ENCODE data around the gene KIAA0040. TPM values are rescaled to one million over a fixed set of nuclear protein-coding genes. Genes with fewer than 3 reads are reported as not detected.

Gene KIAA0040
- total and polyA plus RNA-seq, 8 donors, result 17.6 to 42.9 (median 21.9) TPM

GRCh38 chr1:175166746-175167145, 25.8 kb downstream of the KIAA0040 start:
- ATAC-seq (no peak), DNase-seq (no peak)
- peak overlapping the region in 1 of 2 donors; percentile 14 for H3K27ac ChIP-seq
- H3K9me3 ChIP-seq, result no peaks in the 10 kb centered on the region
- no peak for TF ChIP-seq CTCF (IDR thresholded peaks at IDR 0.05)
- no peaks in the 10 kb centered on the region for H3K27me3 ChIP-seq
- intact Hi-C loops (cut with DNase I), result no loop called here
- peaks cover 0 to 65% of the 10 kb centered on the region in 2 donors for H3K36me3 ChIP-seq
- no peak overlapping the region for H3K4me3 ChIP-seq
- H3K4me1 ChIP-seq, result peaks cover 0 to 20% of the 10 kb centered on the region in 2 donors

- Histone ChIP-seq H3K4me1 (peaks cover 0 to 9% of the 10 kb centered on the region in 2 donors), H3K27me3 (no peaks in the 10 kb centered on the region), H3K4me3 (no peak overlapping the region), H3K36me3 (peaks cover 0 to 81% of the 10 kb centered on the region in 2 donors), H3K9me3 (no peaks in the 10 kb centered on the region), H3K27ac (no peak overlapping the region)
- no peak for DNase-seq
- no peak for ATAC-seq
- TF ChIP-seq CTCF (IDR thresholded peaks at IDR 0.05), result no peak
- intact Hi-C loops (cut with DNase I), result no loop called here
Measured at GRCh38 chr1:175164751-175165150, 27.8 kb downstream of the KIAA0040 start.

GRCh38 chr1:175163702-175164101, 28.9 kb downstream of the KIAA0040 start:
- no peaks in the 10 kb centered on the region for H3K27me3 ChIP-seq
- H3K27ac ChIP-seq, result no peak overlapping the region
- DNase-seq, result no peak
- peaks cover 0 to 82% of the 10 kb centered on the region in 2 donors for H3K36me3 ChIP-seq
- H3K9me3 ChIP-seq, result no peaks in the 10 kb centered on the region
- no peak for ATAC-seq
- intact Hi-C loops (cut with DNase I), result no loop called here
- H3K4me3 ChIP-seq, result no peak overlapping the region
- no peak for TF ChIP-seq CTCF (IDR thresholded peaks at IDR 0.05)
- H3K4me1 ChIP-seq, result no peaks in the 10 kb centered on the region

GRCh38 chr1:175162955-175163354, 29.6 kb downstream of the KIAA0040 start:
- H3K27ac ChIP-seq, result no peak overlapping the region
- no peak overlapping the region for H3K4me3 ChIP-seq
- no peaks in the 10 kb centered on the region for H3K27me3 ChIP-seq
- TF ChIP-seq CTCF (IDR thresholded peaks at IDR 0.05), result no peak
- ATAC-seq (no peak), DNase-seq (peak in 1 of 4 donors; percentile 23)
- intact Hi-C loops (cut with DNase I), result no loop called here
- no peaks in the 10 kb centered on the region for H3K4me1 ChIP-seq
- H3K36me3 ChIP-seq, result peaks cover 0 to 86% of the 10 kb centered on the region in 2 donors
- no peaks in the 10 kb centered on the region for H3K9me3 ChIP-seq

- TF ChIP-seq CTCF (IDR thresholded peaks at IDR 0.05), result no peak
- no peak for ATAC-seq
- no peak for DNase-seq
- intact Hi-C loops (cut with DNase I), result loop anchor here (5.0 to 10.0 kb wide), 2 partner anchors 64 to 167 kb away; no protein-coding TSS in a partner anchor
- Histone ChIP-seq H3K27ac (no peak overlapping the region), H3K9me3 (no peaks in the 10 kb centered on the region), H3K36me3 (peaks cover 0 to 51% of the 10 kb centered on the region in 2 donors), H3K27me3 (peaks cover 0 to 12% of the 10 kb centered on the region in 2 donors), H3K4me1 (peaks cover 0 to 9% of the 10 kb centered on the region in 2 donors), H3K4me3 (no peak overlapping the region)
Measured at GRCh38 chr1:175158170-175158591, 34.4 kb downstream of the KIAA0040 start.

Data from left lung (tissue), 10 donors.